ENCODE results near the gene SEC22C.

Gene SEC22C

DNA sequence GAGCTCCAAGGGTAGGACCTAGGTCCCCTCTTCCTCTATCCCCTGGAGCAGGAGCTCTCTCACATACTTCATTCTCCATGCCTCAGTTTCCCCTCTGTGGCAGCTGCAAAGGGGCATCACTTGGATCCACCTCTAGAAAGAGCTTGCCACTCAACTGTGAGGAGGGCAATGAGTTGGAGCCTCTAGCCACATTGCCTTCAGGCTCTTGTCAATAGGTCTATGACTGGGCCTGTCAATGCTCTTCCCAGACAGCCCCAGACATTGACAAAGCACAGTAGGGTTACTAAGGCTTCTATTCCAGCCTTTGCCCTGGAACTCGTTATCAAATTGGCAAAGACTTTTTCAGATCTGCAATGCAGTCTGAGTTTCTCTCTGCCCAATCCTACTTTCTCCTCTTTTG, 83.7 kb downstream of the SEC22C start:
- DNase-seq (ENCODE audit: low read depth): no peak

Measured in non-pigmented ciliary epithelial cell (primary cell).